Thyroid gland (tissue), 4 donors: ENCODE results near the gene TMEM82. TPM values are rescaled to one million over a fixed set of nuclear protein-coding genes. Genes with fewer than 3 reads are reported as not detected.

Experiments
- DNase-seq, 2 donors: peaks; one replicate each; pipeline ENCODE4 v3.0.0-alpha.2; 2019
- H3K27ac ChIP-seq, 3 donors: fragments of 200-600 bp; sonication (generic); 1 replicate in 2 of 3; 2 replicates in 1 of 3; pipeline ENCODE4 v1.5.1; 2016 to 2019; ENCODE audit warnings: mild to moderate bottlenecking in 1 of 3, moderate library complexity in 1 of 3
- H3K27me3 ChIP-seq: fragments of 200-600 bp; sonication (generic); one replicate; pipeline ENCODE4 v1.5.1; 2019
- H3K36me3 ChIP-seq, 2 donors: fragments of 200-600 bp; sonication (generic); one replicate each; pipeline ENCODE4 v1.5.1; 2016 to 2019
- H3K4me1 ChIP-seq, 2 donors: fragments of 200-600 bp; sonication (generic); one replicate each; pipeline ENCODE4 v1.5.1; 2017 to 2019
- H3K4me3 ChIP-seq, 3 donors: fragments of 200-600 bp; sonication (generic); replicated peaks in 1 of 3; 1 replicate in 2 of 3; 2 replicates in 1 of 3; pipeline ENCODE4 v1.5.1; 2016; ENCODE audit warnings: mild to moderate bottlenecking in 1 of 3
- H3K9me3 ChIP-seq: fragments of 200-600 bp; sonication (generic); one replicate; pipeline ENCODE4 v1.5.1; 2017
- CTCF ChIP-seq, 6 experiments: fragments of 200-600 bp in 3 of 6; fragments of 450-650 bp in 3 of 6; sonication (generic) in 3 of 6; IDR thresholded peaks; one replicate each; pipeline ENCODE4 v1.5.1; 2016 to 2019; ENCODE audit warnings: antibody characterized with exemption in 6 of 6, mild to moderate bottlenecking in 2 of 6, inconsistent platforms in 1 of 6, moderate library complexity in 1 of 6
- POLR2A ChIP-seq, 2 donors: fragments of 450-650 bp; IDR thresholded peaks; one replicate each; pipeline ENCODE4 v1.6.1; 2017; ENCODE audit warnings: antibody characterized with exemption in 2 of 2, mild to moderate bottlenecking in 2 of 2, moderate library complexity in 1 of 2
- WGBS, 2 donors: methylation state at CpG; one replicate each; pipeline ENCODE4 v1.1.5; 2017; 5-methylcytosine and 5-hydroxymethylcytosine counted together
- intact Hi-C: fragments of 100-400 bp; cut with DNase I; formaldehyde crosslinking; loops from one replicate; pipeline ENCODE4 v1.15.1; 2023
- total RNA-seq, 4 donors: library from RNA; depleted of rRNA; stranded (reverse); fragments of >200 nt; gene quantifications; one replicate each; pipeline ENCODE4 v1.2.3, GENCODE V29; 2016

TMEM82 gene
- total RNA-seq, 4 donors from 2014 or later = not detected

- DNase-seq = no peak
- WGBS, 2 donors = 95 to 97% methylated on average over 7 of the region's 7 CpGs
- Histone ChIP-seq H3K9me3 (no peaks in the 10 kb centered on the region), H3K4me3 (no peak overlapping the region), H3K27me3 (no peaks in the 10 kb centered on the region), H3K4me1 (peaks cover 17 to 40% of the 10 kb centered on the region in 2 donors), H3K27ac (no peak overlapping the region), H3K36me3 (peaks cover 0 to 3% of the 10 kb centered on the region in 2 donors)
- intact Hi-C loops = loop anchor here (5.0 kb wide), 1 partner anchor 142 kb away; no protein-coding TSS in a partner anchor
- TF ChIP-seq CTCF (IDR thresholded peaks at IDR 0.05) (no peak), POLR2A (IDR thresholded peaks at IDR 0.05) (no peak)
These were observed 2.6 kb upstream of the TMEM82 start for GRCh38 chr1:15739745-15740144.

- H3K4me1 ChIP-seq = peaks cover 8 to 26% of the 10 kb centered on the region in 2 donors
- no peaks in the 10 kb centered on the region for H3K36me3 ChIP-seq
- no peak overlapping the region for H3K4me3 ChIP-seq
- 48 to 54% methylated on average over 16 to 21 of the region's 27 CpGs for WGBS, 2 donors
- H3K27ac ChIP-seq = no peak overlapping the region
- H3K9me3 ChIP-seq = no peaks in the 10 kb centered on the region
- no peaks in the 10 kb centered on the region for H3K27me3 ChIP-seq
- peak; percentile 88 to 91 for DNase-seq
- TF ChIP-seq POLR2A (IDR thresholded peaks at IDR 0.05) (no peak), CTCF (IDR thresholded peaks at IDR 0.05) (peak; percentile 65 to 97 (median 90))
- intact Hi-C loops = loop anchor here (5.0 kb wide), 1 partner anchor 144 kb away; no protein-coding TSS in a partner anchor
These were observed 1.1 kb upstream of the TMEM82 start for GRCh38 chr1:15740924-15741850.

- WGBS, 2 donors = 80 to 88% methylated on average over 8 to 14 of the region's 30 CpGs
- H3K36me3 ChIP-seq = no peaks in the 10 kb centered on the region
- no peak for TF ChIP-seq CTCF (IDR thresholded peaks at IDR 0.05)
- H3K4me3 ChIP-seq = no peak overlapping the region
- no peaks in the 10 kb centered on the region for H3K9me3 ChIP-seq
- DNase-seq = no peak
- H3K4me1 ChIP-seq = peaks cover 0 to 12% of the 10 kb centered on the region in 2 donors
- intact Hi-C loops = loop anchor here (5.0 kb wide), 1 partner anchor 147 kb away; no protein-coding TSS in a partner anchor
- no peaks in the 10 kb centered on the region for H3K27me3 ChIP-seq
- H3K27ac ChIP-seq = no peak overlapping the region
These were observed 1.9 kb downstream of the TMEM82 start for GRCh38 chr1:15744122-15744679.

- intact Hi-C loops = no loop called here
- H3K27ac ChIP-seq = no peak overlapping the region
- H3K4me3 ChIP-seq = no peak overlapping the region
- 42 to 74% methylated on average over 3 to 8 of the region's 8 CpGs for WGBS, 2 donors
- H3K27me3 ChIP-seq = no peaks in the 10 kb centered on the region
- no peaks in the 10 kb centered on the region for H3K9me3 ChIP-seq
- no peaks in the 10 kb centered on the region for H3K36me3 ChIP-seq
- no peak for TF ChIP-seq CTCF (IDR thresholded peaks at IDR 0.05)
- no peak for TF ChIP-seq POLR2A (IDR thresholded peaks at IDR 0.05)
- no peak for DNase-seq
- peaks cover 0 to 16% of the 10 kb centered on the region in 2 donors for H3K4me1 ChIP-seq
These were observed 5.1 kb downstream of the TMEM82 start for GRCh38 chr1:15747378-15747777.

- 83 to 87% methylated on average over 4 to 5 of the region's 5 CpGs for WGBS, 2 donors
- no peak overlapping the region for H3K4me3 ChIP-seq
- intact Hi-C loops = no loop called here
- TF ChIP-seq CTCF (IDR thresholded peaks at IDR 0.05) (no peak), POLR2A (IDR thresholded peaks at IDR 0.05) (no peak)
- no peak overlapping the region for H3K27ac ChIP-seq
- no peaks in the 10 kb centered on the region for H3K36me3 ChIP-seq
- no peaks in the 10 kb centered on the region for H3K27me3 ChIP-seq
- no peak for DNase-seq
- peaks cover 0 to 16% of the 10 kb centered on the region in 2 donors for H3K4me1 ChIP-seq
- H3K9me3 ChIP-seq = no peaks in the 10 kb centered on the region
These were observed 6.0 kb downstream of the TMEM82 start for GRCh38 chr1:15748264-15748663.
